GM12878 (cell line): ENCODE measurements around the gene RPE65. TPM values are rescaled to one million over a fixed set of nuclear protein-coding genes. Genes with fewer than 3 reads are reported as not detected.
"Not testable (repeated sequence)": the region's sequence is repeated elsewhere in the genome, so short reads cannot be mapped to it uniquely, and the experiment has no call there.

Experiments
- ATAC-seq: fragments of 200-7000 bp; cut with Tn5 transposase; 3 replicates; pipeline ENCODE4 v1.9.1; 2020; ENCODE audit warnings: mild to moderate bottlenecking, moderate library complexity
- BruUV-seq: library from RNA; stranded (reverse); fragments of 400-500 nt; replicated peaks from 2 replicates; lab custom pipeline; 2021; lab: Mats Ljungman, UMichigan
- CTCF ChIA-PET: fragments of 300-600 bp; sonication (Branson Sonifier 250); formaldehyde crosslinking; extraction: SDS; loops from one replicate; lab custom pipeline; 2021; ENCODE audit warnings: inconsistent platforms; lab: Yijun Ruan, JAX
- POLR2A ChIA-PET: fragments of 350-600 bp; formaldehyde crosslinking; extraction: SDS; loops from one replicate; lab custom pipeline; 2021; ENCODE audit warnings: inconsistent platforms; lab: Charles Lee
- RAD21 ChIA-PET: fragments of 300-600 bp; sonication (Branson Sonifier 250); formaldehyde crosslinking; loops from one replicate; lab custom pipeline; 2023; ENCODE audit warnings: antibody characterized with exemption; ENCODE audit not compliant: unreplicated experiment; lab: Charles Lee
- SMC1A ChIA-PET: fragments of 300-600 bp; sonication (Branson Sonifier 250); formaldehyde crosslinking; loops from one replicate; lab custom pipeline; 2023; ENCODE audit not compliant: unreplicated experiment, uncharacterized antibody; lab: Charles Lee
- DNase-seq: peaks from one replicate; pipeline ENCODE4 v3.0.0-alpha.2; 2011; ENCODE audit warnings: low read depth, low spot score
- FAIRE-seq: peaks from 3 replicates; lab custom pipeline; 2011; peaks lifted over from hg19 to GRCh38; lab: Jason Lieb, UNC
- H2AFZ ChIP-seq: 2 replicates; pipeline ENCODE4 v1.6.0; 2011; ENCODE audit warnings: low read depth, low read length, control low read depth; ENCODE audit not compliant: control insufficient read depth
- H3K27ac ChIP-seq: 2 replicates; pipeline ENCODE4 v1.5.1; 2011; ENCODE audit warnings: control low read depth; ENCODE audit not compliant: control insufficient read depth, insufficient read depth
- H3K27me3 ChIP-seq, 2 experiments: replicated peaks in 1 of 2; 2 replicates each; pipeline versions ENCODE4 v1.6.0 to v1.6.1; 2011; ENCODE audit warnings: low read length in 1 of 2; ENCODE audit not compliant: control insufficient read depth in 2 of 2, insufficient read depth in 2 of 2
- H3K36me3 ChIP-seq, 2 experiments: 2 replicates each; pipeline ENCODE4 v1.5.1; 2011; ENCODE audit warnings: low read length in 1 of 2; ENCODE audit not compliant: control insufficient read depth in 2 of 2, insufficient read depth in 2 of 2
- H3K4me1 ChIP-seq: 2 replicates; pipeline ENCODE4 v1.6.1; 2011; ENCODE audit warnings: mild to moderate bottlenecking, low read length, moderate library complexity, mixed read lengths; ENCODE audit not compliant: control insufficient read depth, insufficient read depth
- H3K4me2 ChIP-seq: 2 replicates; pipeline ENCODE4 v1.6.0; 2011; ENCODE audit warnings: control low read depth; ENCODE audit not compliant: control insufficient read depth, insufficient read depth
- H3K4me3 ChIP-seq: fragments of 200-600 bp; sonication (generic); 2 replicates; pipeline ENCODE4 v1.5.1; 2016
- H3K79me2 ChIP-seq: 2 replicates; pipeline ENCODE4 v1.6.0; 2011; ENCODE audit warnings: low read length; ENCODE audit not compliant: control insufficient read depth, insufficient read depth
- H3K9ac ChIP-seq: 2 replicates; pipeline ENCODE4 v1.8.0; 2011; ENCODE audit warnings: low read length, control low read depth, mixed read lengths; ENCODE audit not compliant: control insufficient read depth, insufficient read depth
- H3K9me3 ChIP-seq: replicated peaks from 3 replicates; pipeline ENCODE4 v1.5.1; 2011; ENCODE audit warnings: mild to moderate bottlenecking, low read length; ENCODE audit not compliant: control insufficient read depth, insufficient read depth
- H4K20me1 ChIP-seq: 2 replicates; pipeline ENCODE4 v1.6.0; 2011; ENCODE audit not compliant: control insufficient read depth, insufficient read depth
- BCL3 ChIP-seq: IDR thresholded peaks from 2 replicates; pipeline ENCODE4 v1.6.1; 2011; ENCODE audit warnings: borderline replicate concordance, low read depth, mild to moderate bottlenecking, moderate library complexity, low read length; ENCODE audit not compliant: insufficient read depth, poor library complexity, severe bottlenecking
- BMI1 ChIP-seq: fragments of 450-650 bp; IDR thresholded peaks from 2 replicates; pipeline ENCODE4 v1.6.1; 2016; ENCODE audit warnings: mild to moderate bottlenecking, moderate library complexity, borderline replicate concordance
- CEBPB ChIP-seq, 2 experiments: fragments of 150-350 bp in 1 of 2; IDR thresholded peaks; 2 replicates each; pipeline ENCODE4 v1.6.1; 2012 to 2014; ENCODE audit warnings: low read depth in 2 of 2, low read length in 2 of 2, borderline replicate concordance in 1 of 2, inconsistent platforms in 1 of 2
- LARP7 ChIP-seq: fragments of 450-650 bp; IDR thresholded peaks from 2 replicates; pipeline ENCODE4 v1.6.1; 2017; ENCODE audit warnings: mild to moderate bottlenecking
- MAX ChIP-seq: IDR thresholded peaks from 2 replicates; pipeline ENCODE4 v1.6.1; 2012; ENCODE audit warnings: low read depth, low read length, improper control_type of control experiment
- MTA2 ChIP-seq: fragments of 450-650 bp; IDR thresholded peaks from 2 replicates; pipeline ENCODE4 v1.6.1; 2016; ENCODE audit warnings: low read depth, mild to moderate bottlenecking, moderate library complexity
- NFYB ChIP-seq: IDR thresholded peaks from 2 replicates; pipeline ENCODE4 v1.6.1; 2011; ENCODE audit warnings: low read depth, mild to moderate bottlenecking, low read length, improper control_type of control experiment, moderate library complexity; ENCODE audit not compliant: insufficient read depth
- PBX3 ChIP-seq: IDR thresholded peaks from 2 replicates; pipeline ENCODE4 v1.6.1; 2011; ENCODE audit warnings: mild to moderate bottlenecking, low read depth, low read length, moderate library complexity; ENCODE audit not compliant: insufficient replicate concordance
- RB1 ChIP-seq: fragments of 450-650 bp; formaldehyde crosslinking; IDR thresholded peaks from 2 replicates; pipeline ENCODE4 v1.6.1; 2017; ENCODE audit warnings: mild to moderate bottlenecking, borderline replicate concordance
- SKIL ChIP-seq: fragments of 450-650 bp; IDR thresholded peaks from 2 replicates; pipeline ENCODE4 v1.6.1; 2017; ENCODE audit warnings: mild to moderate bottlenecking, low read depth, inconsistent platforms; ENCODE audit not compliant: poor library complexity, severe bottlenecking
- WRNIP1 ChIP-seq: IDR thresholded peaks from 2 replicates; pipeline ENCODE4 v1.6.1; 2011; ENCODE audit warnings: low read depth, low read length, improper control_type of control experiment, borderline replicate concordance
- WGBS: methylation state at CpG from one replicate; pipeline ENCODE4 v1.1.6; 2016; ENCODE audit warnings: low lambda C conversion rate; ENCODE audit not compliant: insufficient replicate concordance, insufficient coverage; ENCODE audit errors: missing lambda C conversion rate; 5-methylcytosine and 5-hydroxymethylcytosine counted together
- in situ Hi-C: fragments of 300-500 bp; cut with MboI; formaldehyde crosslinking; loops from 9 replicates; pipeline ENCODE4 v1.14.3; 2018; ENCODE audit warnings: mixed read lengths
- intact Hi-C: fragments of 100-400 bp; cut with micrococcal nuclease; formaldehyde crosslinking; loops from one replicate; pipeline ENCODE4 v1.14.2; 2022; ENCODE audit not compliant: unreplicated experiment
- polyA plus RNA-seq, 11 experiments: library from polyadenylated mRNA; depleted of rRNA in 4 of 11; unstranded in 6 of 11; stranded (reverse) in 5 of 11; fragments of >200 nt; fragmentation: Nextera tagmentation in 4 of 11; fragmentation: Illumina TruSeq in 1 of 11; extraction: Ambion mirVana in 4 of 11; extraction: Trizol in 1 of 11; gene quantifications; 1 replicate in 1 of 11; 2 replicates in 10 of 11; pipeline versions ENCODE4 v1.2.1 to v1.2.3, GENCODE V29; 2011 to 2016; ENCODE audit warnings: inconsistent platforms in 2 of 11, missing spikeins in 2 of 11, low read depth in 1 of 11
- total RNA-seq, 4 experiments: library from RNA; depleted of rRNA in 3 of 4; stranded (reverse); fragments of >200 nt in 3 of 4; fragmentation: Illumina TruSeq in 1 of 4; extraction: Trizol in 1 of 4; gene quantifications; 2 replicates each; pipeline versions ENCODE4 v1.2.1 to v1.2.3, GENCODE V29; 2013 to 2021

The RPE65 gene
- total and polyA plus RNA-seq, 10 of the 15 experiments (the other 5 are each of a cell fraction or from before 2014, with no cell fraction given) = not detected

GRCh38 chr1:68401506-68401905 is 48.2 kb downstream of the RPE65 start:
- DNase-seq (no peak), ATAC-seq (no peak), FAIRE-seq (no peak)
- no peak for TF ChIP-seq MTA2
- no peak for TF ChIP-seq RB1
- no peak for TF ChIP-seq NFYB
- no peak for TF ChIP-seq PBX3
- TF ChIP-seq MAX = no peak
- no peak for TF ChIP-seq SKIL
- no peak for TF ChIP-seq LARP7
- no peak for TF ChIP-seq WRNIP1
- TF ChIP-seq BCL3 = no peak
- no peak for TF ChIP-seq CEBPB (IDR thresholded peaks at IDR 0.05; ENCODE audit: borderline replicate concordance in 1 of 2, low read depth in 2 of 2, low read length in 2 of 2)
- TF ChIP-seq BMI1 = no peak
- H3K9ac ChIP-seq = no peak overlapping the region
- WGBS = 29% methylated on average over 4 of the region's 4 CpGs
- H3K79me2 ChIP-seq = no peaks in the 10 kb centered on the region
- no TSS peak for BruUV-seq
- CTCF ChIA-PET = no interaction called here
- H3K4me3 ChIP-seq = no peak overlapping the region
- no peak overlapping the region for H3K27ac ChIP-seq
- H4K20me1 ChIP-seq = no peaks in the 10 kb centered on the region
- SMC1A ChIA-PET = interaction anchor here (1.6 kb wide), 1 partner anchor 57 kb away, joined by 4 read pairs; no protein-coding TSS in a partner anchor
- no peaks in the 10 kb centered on the region for H3K27me3 ChIP-seq
- no peaks in the 10 kb centered on the region for H3K4me1 ChIP-seq
- POLR2A ChIA-PET = no interaction called here
- H2AFZ ChIP-seq = no peak overlapping the region
- intact Hi-C loops (no loop called here), in situ Hi-C loops (no loop called here)
- no peaks in the 10 kb centered on the region for H3K9me3 ChIP-seq
- RAD21 ChIA-PET = no interaction called here
- no peaks in the 10 kb centered on the region for H3K36me3 ChIP-seq
- H3K4me2 ChIP-seq = no peak overlapping the region

- H2AFZ ChIP-seq, in situ Hi-C loops, H3K27ac ChIP-seq, intact Hi-C loops, H4K20me1 ChIP-seq, H3K36me3 ChIP-seq, ATAC-seq, FAIRE-seq, H3K4me2 ChIP-seq, H3K79me2 ChIP-seq, H3K9me3 ChIP-seq, SMC1A ChIA-PET, H3K4me3 ChIP-seq, BruUV-seq, CTCF ChIA-PET, H3K9ac ChIP-seq, DNase-seq, RAD21 ChIA-PET, POLR2A ChIA-PET, H3K4me1 ChIP-seq, H3K27me3 ChIP-seq: not testable (repeated sequence)
- 52% methylated on average over 3 of the region's 3 CpGs for WGBS
These were observed 54.2 kb downstream of the RPE65 start for GRCh38 chr1:68395575-68395974.
